ENCODE results near the gene INSR.

GRCh38 chr19:7312816-7313215, 18.6 kb upstream of the INSR start:
- TF ChIP-seq CTCF (tag by site-specific recombination; IDR thresholded peaks at IDR 0.05) (no peak), ZNF24 (tag by site-specific recombination; IDR thresholded peaks at IDR 0.05) (no peak), ZBTB11 (tag by site-specific recombination; conservative IDR thresholded peaks at IDR 0.05; ENCODE audit: low read depth) (no peak), ZNF776 (tag by site-specific recombination; IDR thresholded peaks at IDR 0.05; ENCODE audit: borderline replicate concordance) (no peak), TCF7L2 (IDR thresholded peaks at IDR 0.05; ENCODE audit: borderline replicate concordance, low read depth, low read length) (no peak)
